H9 (cell line): ENCODE data around the gene PRKCD. TPM values are rescaled to one million over a fixed set of nuclear protein-coding genes. Genes with fewer than 3 reads are reported as not detected.

Experiments
- DNase-seq: peaks from one replicate; pipeline ENCODE4 v3.0.0-alpha.2; 2017
- H2AFZ ChIP-seq: one replicate; pipeline ENCODE4 v1.6.1; 2013; ENCODE audit warnings: mild to moderate bottlenecking, low read length, control low read depth, moderate library complexity
- H2AK5ac ChIP-seq: 2 replicates; pipeline ENCODE4 v1.6.1; 2013; ENCODE audit warnings: low read length, control low read depth, mixed read lengths; ENCODE audit not compliant: insufficient read length
- H2BK120ac ChIP-seq: one replicate; pipeline ENCODE4 v1.6.1; 2013; ENCODE audit warnings: low read depth, mild to moderate bottlenecking, low read length, control low read depth, inconsistent platforms; ENCODE audit not compliant: poor library complexity, severe bottlenecking
- H2BK12ac ChIP-seq: 2 replicates; pipeline ENCODE4 v1.6.1; 2013; ENCODE audit warnings: low read length, control low read depth, mixed read lengths, low read depth; ENCODE audit not compliant: insufficient read length
- H2BK15ac ChIP-seq: 2 replicates; pipeline ENCODE4 v1.6.1; 2013; ENCODE audit warnings: low read depth, low read length, control low read depth
- H2BK20ac ChIP-seq: one replicate; pipeline ENCODE4 v1.6.1; 2013; ENCODE audit warnings: low read depth, mild to moderate bottlenecking, low read length, control low read depth, inconsistent platforms; ENCODE audit not compliant: poor library complexity, severe bottlenecking
- H2BK5ac ChIP-seq: 2 replicates; pipeline ENCODE4 v1.6.1; 2013; ENCODE audit warnings: low read length, control low read depth, mixed read lengths; ENCODE audit not compliant: insufficient read length
- H3K14ac ChIP-seq: 2 replicates; pipeline ENCODE4 v1.6.1; 2013; ENCODE audit warnings: low read length, control low read depth; ENCODE audit not compliant: insufficient read depth
- H3K18ac ChIP-seq: 2 replicates; pipeline ENCODE4 v1.6.1; 2013; ENCODE audit warnings: low read depth, mild to moderate bottlenecking, mixed read lengths, low read length, control low read depth; ENCODE audit not compliant: insufficient read length
- H3K23ac ChIP-seq: 2 replicates; pipeline ENCODE4 v1.6.1; 2013; ENCODE audit warnings: low read length, control low read depth, mixed read lengths, low read depth; ENCODE audit not compliant: insufficient read length
- H3K23me2 ChIP-seq: 2 replicates; pipeline ENCODE4 v1.6.1; 2013; ENCODE audit warnings: low read depth, mild to moderate bottlenecking, mixed read lengths, low read length, control low read depth; ENCODE audit not compliant: insufficient read length, poor library complexity, severe bottlenecking
- H3K27ac ChIP-seq: 2 replicates; pipeline ENCODE4 v1.5.1; 2013; ENCODE audit warnings: low read length, control low read depth, mixed read lengths, low read depth; ENCODE audit not compliant: insufficient read length
- H3K27me3 ChIP-seq: 2 replicates; pipeline ENCODE4 v1.6.1; 2013; ENCODE audit warnings: low read length, control low read depth, inconsistent platforms; ENCODE audit not compliant: insufficient read depth
- H3K4ac ChIP-seq: 2 replicates; pipeline ENCODE4 v1.6.1; 2013; ENCODE audit warnings: low read depth, mild to moderate bottlenecking, control low read depth, inconsistent platforms, low read length, moderate library complexity
- H3K4me1 ChIP-seq: 2 replicates; pipeline ENCODE4 v1.6.1; 2013; ENCODE audit warnings: low read length, control low read depth, inconsistent platforms; ENCODE audit not compliant: insufficient read depth
- H3K4me2 ChIP-seq: 2 replicates; pipeline ENCODE4 v1.6.1; 2013; ENCODE audit warnings: low read length, control low read depth, mixed read lengths; ENCODE audit not compliant: insufficient read length, insufficient read depth
- H3K56ac ChIP-seq: 2 replicates; pipeline ENCODE4 v1.6.1; 2013; ENCODE audit warnings: low read depth, mild to moderate bottlenecking, mixed read lengths, low read length, control low read depth; ENCODE audit not compliant: insufficient read length
- H3K79me1 ChIP-seq: 2 replicates; pipeline ENCODE4 v1.6.1; 2013; ENCODE audit warnings: low read depth, mild to moderate bottlenecking, moderate library complexity, low read length, control low read depth, inconsistent platforms; ENCODE audit not compliant: insufficient read depth, poor library complexity, severe bottlenecking
- H3K79me2 ChIP-seq: 2 replicates; pipeline ENCODE4 v1.6.1; 2013; ENCODE audit warnings: low read length, control low read depth, inconsistent platforms; ENCODE audit not compliant: insufficient read depth
- H3K9ac ChIP-seq: 2 replicates; pipeline ENCODE4 v1.6.1; 2013; ENCODE audit warnings: low read length, control low read depth, mixed read lengths; ENCODE audit not compliant: insufficient read length; ENCODE audit errors: extremely low read depth
- H3K9me3 ChIP-seq: one replicate; pipeline ENCODE4 v1.6.1; 2013; ENCODE audit warnings: low read depth, low read length, inconsistent platforms; ENCODE audit not compliant: control insufficient read depth
- H3T11ph ChIP-seq: one replicate; pipeline ENCODE4 v1.6.1; 2013; ENCODE audit warnings: mild to moderate bottlenecking, low read length, control low read depth, inconsistent platforms
- H4K20me1 ChIP-seq: one replicate; pipeline ENCODE4 v1.6.1; 2013; ENCODE audit not compliant: control insufficient read depth, insufficient read length, insufficient read depth
- H4K5ac ChIP-seq: 2 replicates; pipeline ENCODE4 v1.6.1; 2013; ENCODE audit warnings: low read depth, mild to moderate bottlenecking, mixed read lengths, low read length, control low read depth; ENCODE audit not compliant: insufficient read length
- H4K8ac ChIP-seq: replicated peaks from 2 replicates; pipeline ENCODE4 v1.6.1; 2013; ENCODE audit warnings: low read length, control low read depth, mixed read lengths, low read depth; ENCODE audit not compliant: insufficient read length
- H4K91ac ChIP-seq: 2 replicates; pipeline ENCODE4 v1.6.1; 2013; ENCODE audit warnings: low read depth, mild to moderate bottlenecking, moderate library complexity, mixed read lengths, low read length, control low read depth; ENCODE audit not compliant: insufficient read length
- H3K27ac Mint-ChIP-seq, 3 experiments: 2 replicates in 2 of 3; 3 replicates in 1 of 3; pipeline ENCODE4 v1.8.0; 2020 to 2021; ENCODE audit warnings: mixed read lengths in 3 of 3, mild to moderate bottlenecking in 1 of 3, moderate library complexity in 1 of 3
- H3K27me3 Mint-ChIP-seq: 2 replicates; pipeline ENCODE4 v1.8.0; 2021; ENCODE audit warnings: low read depth, mild to moderate bottlenecking, moderate library complexity, mixed read lengths
- H3K36me3 Mint-ChIP-seq, 3 experiments: 2 replicates in 2 of 3; 3 replicates in 1 of 3; pipeline ENCODE4 v1.8.0; 2020 to 2021; ENCODE audit warnings: low read depth in 3 of 3, mixed read lengths in 3 of 3; ENCODE audit not compliant: insufficient read depth in 1 of 3
- H3K4me1 Mint-ChIP-seq, 2 experiments: 2 replicates each; pipeline ENCODE4 v1.8.0; 2020; ENCODE audit warnings: mixed read lengths in 2 of 2
- H3K4me3 Mint-ChIP-seq, 2 experiments: 2 replicates in 1 of 2; 3 replicates in 1 of 2; pipeline ENCODE4 v1.8.0; 2020 to 2021; ENCODE audit warnings: mild to moderate bottlenecking in 2 of 2, mixed read lengths in 2 of 2, moderate library complexity in 1 of 2
- H3K9me3 Mint-ChIP-seq, 2 experiments: 2 replicates in 1 of 2; 3 replicates in 1 of 2; pipeline ENCODE4 v1.8.0; 2020; ENCODE audit warnings: mild to moderate bottlenecking in 2 of 2, mixed read lengths in 2 of 2, moderate library complexity in 1 of 2
- WGBS: extraction: QIAGEN DNeasy Blood & Tissue Kit; methylation state at CpG from one replicate; pipeline ENCODE4 v1.1.7; 2013; ENCODE audit warnings: missing lambda C conversion rate, low lambda C conversion rate, mixed read lengths; ENCODE audit not compliant: insufficient read length; ENCODE audit errors: extremely low coverage; 5-methylcytosine and 5-hydroxymethylcytosine counted together
- total RNA-seq: library from RNA; stranded (reverse); gene quantifications from 2 replicates; pipeline ENCODE4 v1.2.1, GENCODE V29; 2021
- TF ChIP-seq, protein P1 (sequence below): fragments of 200-600 bp; sonication (generic); conservative IDR thresholded peaks from 3 replicates; pipeline ENCODE4 v1.8.0; 2021; ENCODE audit warnings: antibody characterized with exemption, mild to moderate bottlenecking

Gene PRKCD
- total RNA-seq, 1 experiment from 2014 or later = 23.7 TPM

- Histone ChIP-seq H3K9me3 (no peaks in the 10 kb centered on the region), H3K79me2 (no peaks in the 10 kb centered on the region), H3K4me2 (no peak overlapping the region), H4K91ac (no peak overlapping the region), H2BK120ac (no peak overlapping the region), H2AFZ (no peak overlapping the region), H3K23ac (no peak overlapping the region), H3K27me3 (no peaks in the 10 kb centered on the region), H3K14ac (no peak overlapping the region), H3T11ph (no peak overlapping the region), H2BK5ac (no peak overlapping the region), H3K27ac (no peak overlapping the region), H3K4ac (no peak overlapping the region), H3K4me1 (no peaks in the 10 kb centered on the region; the same call in 1 of the 2 replicates), H4K20me1 (no peaks in the 10 kb centered on the region), H2BK15ac (no peak overlapping the region), H3K79me1 (no peaks in the 10 kb centered on the region), H3K18ac (no peak overlapping the region), H2BK12ac (no peak overlapping the region), H2BK20ac (no peak overlapping the region), H4K8ac (no peak overlapping the region), H4K5ac (no peak overlapping the region), H3K23me2 (no peaks in the 10 kb centered on the region), H2AK5ac (no peak overlapping the region), H3K9ac (no peak overlapping the region), H3K56ac (no peak overlapping the region)
- WGBS = no CpG with 5 or more reads among the region's 17 CpGs
- TF ChIP-seq, protein P1, sequence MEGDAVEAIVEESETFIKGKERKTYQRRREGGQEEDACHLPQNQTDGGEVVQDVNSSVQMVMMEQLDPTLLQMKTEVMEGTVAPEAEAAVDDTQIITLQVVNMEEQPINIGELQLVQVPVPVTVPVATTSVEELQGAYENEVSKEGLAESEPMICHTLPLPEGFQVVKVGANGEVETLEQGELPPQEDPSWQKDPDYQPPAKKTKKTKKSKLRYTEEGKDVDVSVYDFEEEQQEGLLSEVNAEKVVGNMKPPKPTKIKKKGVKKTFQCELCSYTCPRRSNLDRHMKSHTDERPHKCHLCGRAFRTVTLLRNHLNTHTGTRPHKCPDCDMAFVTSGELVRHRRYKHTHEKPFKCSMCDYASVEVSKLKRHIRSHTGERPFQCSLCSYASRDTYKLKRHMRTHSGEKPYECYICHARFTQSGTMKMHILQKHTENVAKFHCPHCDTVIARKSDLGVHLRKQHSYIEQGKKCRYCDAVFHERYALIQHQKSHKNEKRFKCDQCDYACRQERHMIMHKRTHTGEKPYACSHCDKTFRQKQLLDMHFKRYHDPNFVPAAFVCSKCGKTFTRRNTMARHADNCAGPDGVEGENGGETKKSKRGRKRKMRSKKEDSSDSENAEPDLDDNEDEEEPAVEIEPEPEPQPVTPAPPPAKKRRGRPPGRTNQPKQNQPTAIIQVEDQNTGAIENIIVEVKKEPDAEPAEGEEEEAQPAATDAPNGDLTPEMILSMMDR = no peak
- Mint-ChIP-seq H3K36me3 (peaks cover 4 to 9% (median 6%) of the 10 kb centered on the region in 3 experiments; a peak in 5 of 7 replicates), H3K4me3 (no peak overlapping the region; a peak in 1 of 5 replicates), H3K9me3 (peaks cover 0 to 3% of the 10 kb centered on the region in 2 experiments; a peak in 1 of 5 replicates), H3K27ac (peak overlapping the region in 1 of 3 experiments; percentile 92; a peak in 1 of 7 replicates), H3K27me3 (peaks cover 4% of the 10 kb centered on the region), H3K4me1 (peaks cover 17 to 31% of the 10 kb centered on the region in 2 experiments)
- DNase-seq = peak; percentile 82
Measured at GRCh38 chr3:53196575-53197407, 35.8 kb downstream of the PRKCD start.
